Choroid plexus epithelial cell (primary cell): ENCODE data around the gene CAGE1.

Experiments used
- DNase-seq: peaks from one replicate; pipeline ENCODE4 v3.0.0-alpha.2; 2010; ENCODE audit warnings: low read depth
- H3K4me3 ChIP-seq: 2 replicates; pipeline ENCODE4 v1.5.1; 2011; ENCODE audit warnings: low read depth, mild to moderate bottlenecking, control low read depth, low read length, moderate library complexity
- CTCF ChIP-seq: conservative IDR thresholded peaks from 2 replicates; pipeline ENCODE4 v1.5.1; 2011; ENCODE audit warnings: low read depth, mild to moderate bottlenecking, control low read depth, inconsistent platforms, low read length, moderate library complexity

The CAGE1 gene

GRCh38 chr6:7391151-7391550, 1.6 kb upstream of the CAGE1 start:
- DNase-seq: no peak
- H3K4me3 ChIP-seq: no peak overlapping the region
- no peak for TF ChIP-seq CTCF

- peak; percentile 89 for DNase-seq
- peak overlapping the region; percentile 73 for H3K4me3 ChIP-seq
- TF ChIP-seq CTCF: peak; percentile 43
Observed at GRCh38 chr6:7390226-7390878, 810 bp upstream of the CAGE1 start.

- peak overlapping the region; percentile 73 for H3K4me3 ChIP-seq
- peak; percentile 72 for DNase-seq
- no peak for TF ChIP-seq CTCF
Observed at GRCh38 chr6:7389162-7389450, 436 bp downstream of the CAGE1 start.

GRCh38 chr6:7381092-7381491, 8.4 kb downstream of the CAGE1 start:
- no peak for TF ChIP-seq CTCF
- no peak overlapping the region for H3K4me3 ChIP-seq
- DNase-seq: no peak

- H3K4me3 ChIP-seq: no peak overlapping the region
- no peak for TF ChIP-seq CTCF
- DNase-seq: no peak
Observed at GRCh38 chr6:7378740-7379139, 10.8 kb downstream of the CAGE1 start.

- DNase-seq: no peak
- H3K4me3 ChIP-seq: no peak overlapping the region
- no peak for TF ChIP-seq CTCF
Observed at GRCh38 chr6:7377961-7378360, 11.6 kb downstream of the CAGE1 start.

GRCh38 chr6:7373739-7374138, 15.8 kb downstream of the CAGE1 start:
- H3K4me3 ChIP-seq: no peak overlapping the region
- peak; percentile 12 for DNase-seq
- TF ChIP-seq CTCF: no peak
